Measurements from ENCODE around the gene C14orf39. TPM values are rescaled to one million over a fixed set of nuclear protein-coding genes. Genes with fewer than 3 reads are reported as not detected.

The C14orf39 gene
- total RNA-seq, 2 donors from 2014 or later, result 0.97 to 1.3 TPM

- Mint-ChIP-seq H3K27ac (no peak overlapping the region), H3K27me3 (ENCODE audit: insufficient read depth) (peaks cover 100% of the 10 kb centered on the region), H3K9me3 (no peaks in the 10 kb centered on the region), H3K4me1 (peaks cover 25% of the 10 kb centered on the region), H3K4me3 (no peak overlapping the region), H3K36me3 (ENCODE audit: low read depth) (no peaks in the 10 kb centered on the region)
- H3K27me3 ChIP-seq (ENCODE audit: control insufficient read depth, insufficient read depth, low read length, poor library complexity, severe bottlenecking), result peaks cover 97% of the 10 kb centered on the region
- peaks cover 9% of the 10 kb centered on the region for H3K4me1 ChIP-seq (ENCODE audit: control insufficient read depth, insufficient read depth, low read length)
- H3K9ac ChIP-seq (ENCODE audit: extremely low read depth, low read length, poor library complexity, severe bottlenecking), result no peak overlapping the region
- no peak for DNase-seq
- TF ChIP-seq CTCF (conservative IDR thresholded peaks at IDR 0.05), result no peak
- no peaks in the 10 kb centered on the region for H3K9me3 ChIP-seq (ENCODE audit: control insufficient read depth, low read length)
- H3K27ac ChIP-seq (ENCODE audit: low read depth, low read length), result no peak overlapping the region
- H3K36me3 ChIP-seq (ENCODE audit: control insufficient read depth, insufficient read depth, low read length), result no peaks in the 10 kb centered on the region
- WGBS, 2 experiments (ENCODE audit: insufficient coverage in 1 of 2, insufficient read length in 1 of 2), result 45% methylated on average over 2 of the region's 2 CpGs; no CpG with 5 or more reads in 1 of the 2 experiments
- no peak overlapping the region for H3K4me3 ChIP-seq (ENCODE audit: low read length)
Measured at GRCh38 chr14:60505448-60505847, 19.6 kb upstream of the C14orf39 start.

DNA sequence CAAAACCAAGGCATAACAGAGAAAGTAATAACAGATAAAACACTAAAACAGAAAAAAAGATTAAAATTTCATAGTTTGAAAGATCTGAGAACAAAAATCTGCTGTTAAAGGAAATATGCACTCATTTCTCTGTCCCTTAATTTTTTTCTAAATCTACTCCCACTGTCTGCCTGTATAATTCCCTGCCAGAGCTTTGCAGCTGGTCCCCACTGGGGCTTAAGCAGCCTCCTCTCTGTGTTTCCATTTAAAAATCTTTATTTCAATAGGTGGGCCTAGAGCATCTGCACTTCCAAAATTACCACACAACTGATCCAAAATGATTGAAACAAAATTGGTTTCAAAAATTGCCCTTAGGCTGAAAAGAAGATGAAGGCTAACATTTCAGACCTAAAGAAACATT, 16.7 kb upstream of the C14orf39 start:
- no peak for DNase-seq
- no peak overlapping the region for H3K4me3 ChIP-seq (ENCODE audit: low read length)
- no peaks in the 10 kb centered on the region for H3K36me3 Mint-ChIP-seq (ENCODE audit: low read depth)
- H3K27ac ChIP-seq (ENCODE audit: low read depth, low read length), result no peak overlapping the region
- no peak for TF ChIP-seq CTCF (conservative IDR thresholded peaks at IDR 0.05)
- no peak overlapping the region for H3K4me3 Mint-ChIP-seq
- H3K27me3 Mint-ChIP-seq (ENCODE audit: insufficient read depth), result peaks cover 81% of the 10 kb centered on the region
- peaks cover 18% of the 10 kb centered on the region for H3K4me1 Mint-ChIP-seq
- no peaks in the 10 kb centered on the region for H3K4me1 ChIP-seq (ENCODE audit: control insufficient read depth, insufficient read depth, low read length)
- no peak overlapping the region for H3K9ac ChIP-seq (ENCODE audit: extremely low read depth, low read length, poor library complexity, severe bottlenecking)
- H3K9me3 Mint-ChIP-seq, result no peaks in the 10 kb centered on the region
- peaks cover 68% of the 10 kb centered on the region for H3K27me3 ChIP-seq (ENCODE audit: control insufficient read depth, insufficient read depth, low read length, poor library complexity, severe bottlenecking)
- H3K36me3 ChIP-seq (ENCODE audit: control insufficient read depth, insufficient read depth, low read length), result no peaks in the 10 kb centered on the region
- H3K27ac Mint-ChIP-seq, result no peak overlapping the region
- no peaks in the 10 kb centered on the region for H3K9me3 ChIP-seq (ENCODE audit: control insufficient read depth, low read length)

DNA sequence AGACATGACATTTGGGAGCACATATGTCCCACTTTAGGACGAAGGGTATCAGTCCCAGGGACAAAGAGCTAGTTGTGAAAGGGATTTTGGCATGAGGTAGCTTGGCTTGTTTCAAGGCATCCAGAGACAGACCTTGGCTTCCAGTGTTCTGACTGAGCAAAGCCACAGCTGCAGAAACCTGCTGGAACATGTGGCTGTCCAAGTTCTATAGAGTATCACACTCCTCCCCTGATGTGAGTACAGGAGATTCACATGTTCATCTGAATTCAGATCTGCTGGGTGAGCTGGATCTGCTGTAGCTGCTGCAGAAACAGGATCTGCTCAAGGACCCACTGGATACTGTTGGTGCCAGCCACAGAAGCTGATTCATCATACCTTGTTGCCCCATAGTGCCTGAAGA, 10.1 kb upstream of the C14orf39 start:
- DNase-seq, result no peak
- WGBS, 2 experiments (ENCODE audit: insufficient coverage in 1 of 2, insufficient read length in 1 of 2), result 77 to 100% methylated on average over 1 of the region's 1 CpG
- Histone ChIP-seq H3K9me3 (ENCODE audit: control insufficient read depth, low read length) (no peaks in the 10 kb centered on the region), H3K27me3 (ENCODE audit: control insufficient read depth, insufficient read depth, low read length, poor library complexity, severe bottlenecking) (peaks cover 22% of the 10 kb centered on the region), H3K4me1 (ENCODE audit: control insufficient read depth, insufficient read depth, low read length) (no peaks in the 10 kb centered on the region), H3K9ac (ENCODE audit: extremely low read depth, low read length, poor library complexity, severe bottlenecking) (no peak overlapping the region), H3K36me3 (ENCODE audit: control insufficient read depth, insufficient read depth, low read length) (no peaks in the 10 kb centered on the region), H3K27ac (ENCODE audit: low read depth, low read length) (no peak overlapping the region), H3K4me3 (ENCODE audit: low read length) (no peak overlapping the region)
- H3K4me1 Mint-ChIP-seq, result no peaks in the 10 kb centered on the region
- no peaks in the 10 kb centered on the region for H3K36me3 Mint-ChIP-seq (ENCODE audit: low read depth)
- peaks cover 32% of the 10 kb centered on the region for H3K27me3 Mint-ChIP-seq (ENCODE audit: insufficient read depth)
- no peaks in the 10 kb centered on the region for H3K9me3 Mint-ChIP-seq
- no peak overlapping the region for H3K27ac Mint-ChIP-seq
- TF ChIP-seq CTCF (conservative IDR thresholded peaks at IDR 0.05), result no peak
- no peak overlapping the region for H3K4me3 Mint-ChIP-seq

All from endodermal cell (in vitro differentiated cells).